ENCODE measurements around the gene RSRC2.

DNA sequence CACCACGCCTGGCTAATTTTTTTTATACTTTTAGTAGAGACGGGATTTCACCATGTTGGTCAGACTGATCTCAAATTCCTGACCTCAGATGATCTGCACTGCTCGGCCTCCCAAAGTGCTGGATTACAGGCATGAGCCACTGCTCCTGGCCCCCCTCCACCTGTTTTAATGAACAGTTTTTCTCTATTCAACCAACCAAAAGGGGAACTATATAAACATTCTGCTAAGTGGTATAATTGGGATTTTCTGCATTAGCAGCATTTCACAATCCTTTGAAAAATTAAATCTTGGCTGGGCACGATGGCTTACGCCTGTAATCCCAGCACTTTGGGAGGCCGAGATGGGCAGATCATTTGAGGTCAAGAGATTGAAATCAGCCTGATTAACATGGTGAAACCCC, 45.1 kb upstream of the RSRC2 start:
- TF ChIP-seq, protein P1, sequence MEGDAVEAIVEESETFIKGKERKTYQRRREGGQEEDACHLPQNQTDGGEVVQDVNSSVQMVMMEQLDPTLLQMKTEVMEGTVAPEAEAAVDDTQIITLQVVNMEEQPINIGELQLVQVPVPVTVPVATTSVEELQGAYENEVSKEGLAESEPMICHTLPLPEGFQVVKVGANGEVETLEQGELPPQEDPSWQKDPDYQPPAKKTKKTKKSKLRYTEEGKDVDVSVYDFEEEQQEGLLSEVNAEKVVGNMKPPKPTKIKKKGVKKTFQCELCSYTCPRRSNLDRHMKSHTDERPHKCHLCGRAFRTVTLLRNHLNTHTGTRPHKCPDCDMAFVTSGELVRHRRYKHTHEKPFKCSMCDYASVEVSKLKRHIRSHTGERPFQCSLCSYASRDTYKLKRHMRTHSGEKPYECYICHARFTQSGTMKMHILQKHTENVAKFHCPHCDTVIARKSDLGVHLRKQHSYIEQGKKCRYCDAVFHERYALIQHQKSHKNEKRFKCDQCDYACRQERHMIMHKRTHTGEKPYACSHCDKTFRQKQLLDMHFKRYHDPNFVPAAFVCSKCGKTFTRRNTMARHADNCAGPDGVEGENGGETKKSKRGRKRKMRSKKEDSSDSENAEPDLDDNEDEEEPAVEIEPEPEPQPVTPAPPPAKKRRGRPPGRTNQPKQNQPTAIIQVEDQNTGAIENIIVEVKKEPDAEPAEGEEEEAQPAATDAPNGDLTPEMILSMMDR (conservative IDR thresholded peaks at IDR 0.05), result no peak
- no peak for TF ChIP-seq EZH2 (IDR thresholded peaks at IDR 0.05; ENCODE audit: low read depth)
